GM18867 (cell line): ENCODE results near the gene COA5.

Experiments used
- ATAC-seq: cut with Tn5 transposase; IDR thresholded peaks from one replicate; pipeline ENCODE4 v1.9.1; 2021; ENCODE audit warnings: mild to moderate bottlenecking, moderate library complexity; ENCODE audit not compliant: unreplicated experiment

COA5 gene

GRCh38 chr2:98554116-98554861 is 54.0 kb downstream of the COA5 start:
- ATAC-seq, result no peak

GRCh38 chr2:98552499-98553179 is 55.7 kb downstream of the COA5 start:
- no peak for ATAC-seq

- no peak for ATAC-seq
Observed at GRCh38 chr2:98551316-98551715, 57.0 kb downstream of the COA5 start.

- no peak for ATAC-seq
Observed at GRCh38 chr2:98550165-98550564, 58.1 kb downstream of the COA5 start.
